Heart right ventricle (tissue), 16 donors: Measurements from ENCODE around the gene RBFOX2. TPM values are rescaled to one million over a fixed set of nuclear protein-coding genes. Genes with fewer than 3 reads are reported as not detected.
A peak's percentile ranks its signal among the peaks of the same experiment; 100 is the strongest.

Source experiments
- ATAC-seq, 8 donors: fragments of 200-7000 bp; cut with Tn5 transposase; one replicate each; pipeline ENCODE4 v1.9.1; 2020; ENCODE audit warnings: mild to moderate bottlenecking in 8 of 8, moderate library complexity in 8 of 8, moderate number of reproducible peaks in 1 of 8
- DNase-seq, 2 donors: peaks; one replicate each; pipeline ENCODE4 v3.0.0-alpha.2; 2020
- H3K27ac ChIP-seq, 10 donors: fragments of 200-600 bp; sonication (generic) in 2 of 10; one replicate each; pipeline versions ENCODE4 v1.5.0 to v1.8.0; 2020 to 2022; ENCODE audit warnings: mild to moderate bottlenecking in 3 of 10
- H3K27me3 ChIP-seq, 7 donors: fragments of 200-600 bp; one replicate each; pipeline ENCODE4 v1.8.0; 2021 to 2022; ENCODE audit warnings: mild to moderate bottlenecking in 2 of 7
- H3K36me3 ChIP-seq, 9 donors: fragments of 200-600 bp; sonication (generic) in 1 of 9; one replicate each; pipeline versions ENCODE4 v1.5.0 to v1.8.0; 2020 to 2022; ENCODE audit warnings: mild to moderate bottlenecking in 2 of 9
- H3K4me1 ChIP-seq, 9 donors: fragments of 200-600 bp; sonication (generic) in 1 of 9; one replicate each; pipeline versions ENCODE4 v1.5.0 to v1.8.0; 2020 to 2022; ENCODE audit warnings: mild to moderate bottlenecking in 4 of 9
- H3K4me3 ChIP-seq, 10 donors: fragments of 200-600 bp; sonication (generic) in 2 of 10; one replicate each; pipeline versions ENCODE4 v1.5.0 to v1.8.0; 2020 to 2022; ENCODE audit warnings: mild to moderate bottlenecking in 7 of 10, moderate library complexity in 2 of 10
- H3K9me3 ChIP-seq, 11 donors: fragments of 200-600 bp in 10 of 11; sonication (generic) in 2 of 11; one replicate each; pipeline versions ENCODE4 v1.5.0 to v1.8.0; 2013 to 2022; ENCODE audit warnings: mild to moderate bottlenecking in 2 of 11, control low read depth in 1 of 11, moderate library complexity in 1 of 11
- CTCF ChIP-seq, 9 donors: fragments of 200-600 bp; sonication (generic) in 2 of 9; IDR thresholded peaks; one replicate each; pipeline versions ENCODE4 v1.5.0 to v1.8.0; 2021 to 2022; ENCODE audit warnings: antibody characterized with exemption in 9 of 9, mild to moderate bottlenecking in 5 of 9, moderate library complexity in 1 of 9
- WGBS, 2 donors: extraction: QIAGEN DNeasy Blood & Tissue Kit; methylation state at CpG; one replicate each; pipeline ENCODE4 v1.1.7; 2013; ENCODE audit warnings: inconsistent platforms in 1 of 2; 5-methylcytosine and 5-hydroxymethylcytosine counted together
- intact Hi-C, 10 donors: fragments of 100-400 bp; cut with DNase I; formaldehyde crosslinking; loops; one replicate each; pipeline versions ENCODE4 v1.11.1 to v1.14.2; 2022
- polyA plus RNA-seq, 2 donors: library from polyadenylated mRNA; stranded (reverse); fragments of 200-250 nt; gene quantifications; one replicate each; pipeline ENCODE4 v1.2.3, GENCODE V29; 2013
- total RNA-seq, 10 donors: library from RNA; stranded (reverse); fragmentation: NEBNext Ultra II Directional in 3 of 10; extraction: Animal tissue kit (Norgen Biotek cat#: 25700) in 3 of 10; gene quantifications; one replicate each; pipeline versions ENCODE4 v1.2.1 to v1.2.4, GENCODE V29; 2021 to 2023
- donor health status: Arrhythmogenic right ventricular cardiomyopathy.
- donor health status: ischemic (EF 13 %, LVEDD 7.1; RV severe dilation, severe dysfunction).
- donor health status: healthy with polysubstance abuse.
- donor health status: DM: no; HTN: yes; CAD: no.
- donor health status: DM: no; HTN: no; CAD: no.
- donor health status: ischemic (EF 25% LVEDD 6.9; RV normal size, moderate dysfunction).
- donor health status: ischemic (EF 25% LVEDD 5.7; RV mildly dilated, moderate dysfunction).
- donor health status: healthy.
- donor health status: DM: yes; HTN: yes; CAD: no.
- donor health status: Ischemic cardiomyopathy.
- donor health status: ischemic (EF 35%, LVEDD 5.7; RV mildly dilated, moderate dysfunction).
- donor health status: nonischemic (EF 11% LVEDD 7.7; RV severe dilation, severe dysfunction).
- donor health status: DM: yes; HTN: yes; CAD: no.
- donor health status: PGD.
- donor health status: ischemic (EF 29% LVEDD 5.4; RV normal size, mild dysfunction).
- donor health status: nonischemic (EF 23%, LVEDD 6.1; RV moderate dilation, normal function).

The RBFOX2 gene
- total and polyA plus RNA-seq, 12 donors = 18.0 to 105 (median 90.4) TPM

DNA sequence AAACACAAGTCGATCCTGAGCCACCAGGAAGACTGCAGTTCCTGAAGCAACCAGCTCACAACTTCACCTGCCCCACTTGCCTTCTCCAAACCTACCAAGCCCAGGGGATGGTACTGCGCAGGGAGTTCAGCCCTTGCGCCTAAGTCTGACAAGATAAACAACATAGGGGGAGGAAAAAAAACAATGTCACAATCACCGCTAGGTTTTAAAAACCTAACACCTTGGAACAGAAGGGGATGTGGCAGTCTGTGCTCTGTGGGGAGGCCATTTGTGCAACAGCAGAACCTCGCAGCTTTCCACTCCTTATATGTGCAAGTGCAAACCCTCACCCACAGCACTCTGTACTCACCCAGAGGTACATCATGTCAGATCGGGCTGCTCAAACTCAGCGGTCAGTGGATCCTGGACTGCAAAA, 134.2 kb downstream of the RBFOX2 start:
- Histone ChIP-seq H3K4me3 (peak overlapping the region in 9 of 10 donors; percentile 31 to 55 (median 49)), H3K36me3 (no peaks in the 10 kb centered on the region), H3K27ac (peak overlapping the region; percentile 67 to 91 (median 87)), H3K27me3 (no peaks in the 10 kb centered on the region), H3K9me3 (no peaks in the 10 kb centered on the region), H3K4me1 (peaks cover 7 to 81% (median 42%) of the 10 kb centered on the region in 9 donors)
- intact Hi-C loops = no loop called here
- peak in 2 of 9 donors; percentile 9 to 24 for TF ChIP-seq CTCF (IDR thresholded peaks at IDR 0.05)
- ATAC-seq (peak; percentile 73 to 95 (median 90)), DNase-seq (peak in 1 of 2 donors; percentile 53)
- 30 to 50% methylated on average over 7 of the region's 7 CpGs for WGBS, 2 donors

DNA sequence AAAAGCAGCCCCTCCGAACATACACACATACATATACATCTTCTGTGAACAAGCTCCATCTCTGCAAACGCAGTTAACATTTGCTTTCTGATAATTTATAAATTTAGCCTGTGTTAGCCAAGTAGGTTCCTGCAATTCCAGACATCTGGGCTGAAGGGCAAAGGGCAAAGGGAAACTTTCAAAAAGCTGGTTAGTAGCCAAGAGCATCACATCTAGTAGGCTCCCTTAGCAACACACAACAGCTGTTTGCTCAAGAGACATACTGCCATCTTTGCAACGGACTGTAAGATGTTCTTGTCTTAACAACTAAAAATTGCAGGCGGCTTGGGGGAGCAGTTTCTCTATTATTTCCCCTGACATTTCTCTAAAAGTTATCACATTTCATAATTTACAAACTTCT, 134.9 kb downstream of the RBFOX2 start:
- H3K27me3 ChIP-seq = no peaks in the 10 kb centered on the region
- 20 to 42% methylated on average over 4 of the region's 4 CpGs for WGBS, 2 donors

DNA sequence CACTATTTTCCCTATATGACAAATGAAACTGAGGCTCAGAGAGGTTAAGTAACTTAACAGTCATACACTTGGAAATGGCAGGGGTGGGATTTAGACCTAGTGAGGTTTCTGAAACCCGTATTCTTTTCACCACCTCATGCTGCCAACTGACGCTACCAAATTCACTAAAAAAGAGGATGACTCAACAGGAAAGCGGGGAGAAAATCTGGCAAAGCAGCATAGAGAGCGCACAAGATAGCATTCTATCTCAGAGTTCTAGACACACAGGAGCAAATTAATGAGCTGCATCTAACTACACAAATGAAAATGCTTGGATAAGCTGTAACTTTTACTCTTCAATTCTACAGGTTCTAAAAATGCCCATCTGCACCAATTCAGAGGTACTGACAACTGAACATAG, 136.4 kb downstream of the RBFOX2 start:
- ATAC-seq = peak in 2 of 8 donors; percentile 44 to 49
- DNase-seq = no peak
- intact Hi-C loops = loop anchor here in 1 of 10 donors (2.0 kb wide), 1 partner anchor 29 kb away; no protein-coding TSS in a partner anchor
- peaks cover 8 to 92% (median 42%) of the 10 kb centered on the region in 9 donors for H3K4me1 ChIP-seq
- TF ChIP-seq CTCF (IDR thresholded peaks at IDR 0.05) = no peak
- 18 to 27% methylated on average over 4 of the region's 4 CpGs for whole genome bisulfite sequencing, 2 donors
- peak overlapping the region in 8 of 10 donors; percentile 33 to 55 (median 50) for H3K4me3 ChIP-seq
- peaks cover 0 to 6% (median 0%) of the 10 kb centered on the region in 9 donors for H3K36me3 ChIP-seq
- H3K27me3 ChIP-seq = no peaks in the 10 kb centered on the region
- peak overlapping the region in 9 of 10 donors; percentile 67 to 91 (median 87) for H3K27ac ChIP-seq
- no peaks in the 10 kb centered on the region for H3K9me3 ChIP-seq

More for the DNA sequence above, 134.9 kb downstream of the RBFOX2 start:
- Histone ChIP-seq H3K4me3 (peak overlapping the region in 9 of 10 donors; percentile 31 to 55 (median 49)), H3K27ac (peak overlapping the region; percentile 67 to 91 (median 87)), H3K9me3 (no peaks in the 10 kb centered on the region), H3K36me3 (peaks cover 0 to under 1% (median 0%) of the 10 kb centered on the region in 9 donors), H3K4me1 (peaks cover 8 to 79% (median 42%) of the 10 kb centered on the region in 9 donors)
- no peak for TF ChIP-seq CTCF (IDR thresholded peaks at IDR 0.05)
- peak in 1 of 2 donors; percentile 65 for DNase-seq
- peak; percentile 28 to 78 (median 57) for ATAC-seq
- intact Hi-C loops = loop anchor here in 1 of 10 donors (2.0 kb wide), 1 partner anchor 27 kb away; no protein-coding TSS in a partner anchor

- no peak for TF ChIP-seq CTCF (IDR thresholded peaks at IDR 0.05)
- peaks cover 0 to 6% (median 0%) of the 10 kb centered on the region in 9 donors for H3K36me3 ChIP-seq
- H3K4me1 ChIP-seq = peaks cover 8 to 95% (median 42%) of the 10 kb centered on the region in 9 donors
- H3K27me3 ChIP-seq = no peaks in the 10 kb centered on the region
- peak overlapping the region in 6 of 10 donors; percentile 83 to 91 (median 88) for H3K27ac ChIP-seq
- intact Hi-C loops = no loop called here
- no peak for ATAC-seq
- 77 to 87% methylated on average over 1 of the region's 1 CpG for WGBS, 2 donors
- no peak overlapping the region for H3K4me3 ChIP-seq
- H3K9me3 ChIP-seq = no peaks in the 10 kb centered on the region
- no peak for DNase-seq
Observed at GRCh38 chr22:35891442-35891841, 137.2 kb downstream of the RBFOX2 start.
